Calu3 (cell line): ENCODE results near the gene DDX17. TPM values are rescaled to one million over a fixed set of nuclear protein-coding genes. Genes with fewer than 3 reads are reported as not detected.

Source experiments
- BruUV-seq: library from RNA; stranded (reverse); fragments of 400-500 nt; replicated peaks from 2 replicates; lab custom pipeline; 2021; lab: Mats Ljungman, UMichigan
- CTCF ChIA-PET: fragments of 300-600 bp; sonication (Branson Sonifier 250); formaldehyde crosslinking; loops from one replicate; lab custom pipeline; 2022; ENCODE audit warnings: antibody characterized with exemption; lab: Charles Lee
- DNase-seq: peaks from one replicate; pipeline ENCODE4 v3.0.0; 2022
- H3K27ac Mint-ChIP-seq: one replicate; pipeline ENCODE4 v1.8.0; 2022; ENCODE audit warnings: mixed read lengths; ENCODE audit not compliant: unreplicated experiment
- H3K27me3 Mint-ChIP-seq: one replicate; pipeline ENCODE4 v1.8.0; 2022; ENCODE audit warnings: mixed read lengths; ENCODE audit not compliant: unreplicated experiment
- H3K36me3 Mint-ChIP-seq: one replicate; pipeline ENCODE4 v1.8.0; 2022; ENCODE audit warnings: mild to moderate bottlenecking, moderate library complexity, mixed read lengths; ENCODE audit not compliant: insufficient read depth, unreplicated experiment
- H3K4me1 Mint-ChIP-seq: one replicate; pipeline ENCODE4 v1.8.0; 2022; ENCODE audit warnings: mild to moderate bottlenecking, low read depth, mixed read lengths; ENCODE audit not compliant: unreplicated experiment
- H3K4me3 Mint-ChIP-seq: one replicate; pipeline ENCODE4 v1.8.0; 2022; ENCODE audit warnings: mild to moderate bottlenecking, low read depth, moderate library complexity, mixed read lengths; ENCODE audit not compliant: unreplicated experiment
- H3K9me3 Mint-ChIP-seq: one replicate; pipeline ENCODE4 v1.8.0; 2022; ENCODE audit warnings: low read depth, mixed read lengths; ENCODE audit not compliant: unreplicated experiment
- intact Hi-C: fragments of 100-400 bp; cut with micrococcal nuclease; formaldehyde crosslinking; loops from one replicate; pipeline ENCODE4 v1.10.0; 2022; ENCODE audit not compliant: unreplicated experiment
- total RNA-seq: library from RNA; stranded (reverse); gene quantifications from 2 replicates; pipeline ENCODE4 v1.2.3, GENCODE V29; 2022
- TF ChIP-seq, protein P1 (sequence below): fragments of 200-600 bp; IDR thresholded peaks from one replicate; pipeline ENCODE4 v1.8.0; 2022; ENCODE audit warnings: antibody characterized with exemption; ENCODE audit not compliant: unreplicated experiment

Gene DDX17
- total RNA-seq, 1 experiment from 2014 or later: 342 TPM

DNA sequence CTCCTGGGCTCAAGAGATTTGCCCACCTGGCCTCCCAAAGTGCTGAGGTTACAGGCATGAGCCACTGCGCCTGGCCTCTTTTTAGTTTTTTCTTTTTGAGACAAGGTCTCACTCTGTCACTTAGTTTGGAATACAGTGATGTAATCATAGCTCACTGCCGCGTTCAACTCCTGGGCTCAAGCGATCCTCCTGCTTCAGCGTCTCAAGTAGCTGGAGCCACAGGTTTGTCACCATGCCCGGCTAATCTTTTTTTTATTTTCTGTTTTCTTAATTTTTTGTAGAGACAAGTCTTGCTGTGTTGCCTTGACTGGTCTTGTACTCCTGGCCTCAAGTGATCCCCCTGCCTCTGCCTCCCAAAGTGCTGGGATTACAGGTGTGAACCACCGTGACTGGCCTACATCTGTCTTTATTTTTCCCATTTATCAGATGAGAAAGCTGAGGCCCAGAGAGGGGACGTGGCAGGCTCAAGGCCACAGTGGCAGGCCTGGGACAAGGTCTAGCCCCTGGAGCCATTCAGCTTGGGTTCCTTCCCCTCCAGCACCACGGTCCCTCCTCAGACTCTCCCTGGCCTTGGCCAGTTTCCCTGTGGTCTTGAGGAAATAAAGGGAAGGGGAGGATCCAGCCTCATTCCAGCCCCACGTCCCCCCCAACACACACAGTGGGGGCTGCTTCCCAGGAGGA is 41.0 kb downstream of the DDX17 start:
- no peak for DNase-seq
- no peak overlapping the region for H3K27ac Mint-ChIP-seq
- H3K36me3 Mint-ChIP-seq: peaks cover 19% of the 10 kb centered on the region
- BruUV-seq: no TSS peak
- no peaks in the 10 kb centered on the region for H3K9me3 Mint-ChIP-seq
- H3K27me3 Mint-ChIP-seq: peaks cover 57% of the 10 kb centered on the region
- H3K4me1 Mint-ChIP-seq: peaks cover 18% of the 10 kb centered on the region
- CTCF ChIA-PET: no interaction called here
- intact Hi-C loops: no loop called here
- TF ChIP-seq, protein P1, sequence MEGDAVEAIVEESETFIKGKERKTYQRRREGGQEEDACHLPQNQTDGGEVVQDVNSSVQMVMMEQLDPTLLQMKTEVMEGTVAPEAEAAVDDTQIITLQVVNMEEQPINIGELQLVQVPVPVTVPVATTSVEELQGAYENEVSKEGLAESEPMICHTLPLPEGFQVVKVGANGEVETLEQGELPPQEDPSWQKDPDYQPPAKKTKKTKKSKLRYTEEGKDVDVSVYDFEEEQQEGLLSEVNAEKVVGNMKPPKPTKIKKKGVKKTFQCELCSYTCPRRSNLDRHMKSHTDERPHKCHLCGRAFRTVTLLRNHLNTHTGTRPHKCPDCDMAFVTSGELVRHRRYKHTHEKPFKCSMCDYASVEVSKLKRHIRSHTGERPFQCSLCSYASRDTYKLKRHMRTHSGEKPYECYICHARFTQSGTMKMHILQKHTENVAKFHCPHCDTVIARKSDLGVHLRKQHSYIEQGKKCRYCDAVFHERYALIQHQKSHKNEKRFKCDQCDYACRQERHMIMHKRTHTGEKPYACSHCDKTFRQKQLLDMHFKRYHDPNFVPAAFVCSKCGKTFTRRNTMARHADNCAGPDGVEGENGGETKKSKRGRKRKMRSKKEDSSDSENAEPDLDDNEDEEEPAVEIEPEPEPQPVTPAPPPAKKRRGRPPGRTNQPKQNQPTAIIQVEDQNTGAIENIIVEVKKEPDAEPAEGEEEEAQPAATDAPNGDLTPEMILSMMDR: no peak
- H3K4me3 Mint-ChIP-seq: no peak overlapping the region

GRCh38 chr22:38462960-38463784 is 42.9 kb downstream of the DDX17 start:
- peaks cover 20% of the 10 kb centered on the region for H3K4me1 Mint-ChIP-seq
- H3K4me3 Mint-ChIP-seq: no peak overlapping the region
- no peaks in the 10 kb centered on the region for H3K9me3 Mint-ChIP-seq
- no TSS peak for BruUV-seq
- peaks cover 17% of the 10 kb centered on the region for H3K36me3 Mint-ChIP-seq
- intact Hi-C loops: no loop called here
- DNase-seq: no peak
- TF ChIP-seq, protein P1: no peak
- CTCF ChIA-PET: interaction anchor here (0.5 to 0.7 kb wide), 3 partner anchors 108 to 1807 kb away, joined by 3 to 5 read pairs (median 3); no protein-coding TSS in a partner anchor
- H3K27ac Mint-ChIP-seq: no peak overlapping the region
- peaks cover 77% of the 10 kb centered on the region for H3K27me3 Mint-ChIP-seq

DNA sequence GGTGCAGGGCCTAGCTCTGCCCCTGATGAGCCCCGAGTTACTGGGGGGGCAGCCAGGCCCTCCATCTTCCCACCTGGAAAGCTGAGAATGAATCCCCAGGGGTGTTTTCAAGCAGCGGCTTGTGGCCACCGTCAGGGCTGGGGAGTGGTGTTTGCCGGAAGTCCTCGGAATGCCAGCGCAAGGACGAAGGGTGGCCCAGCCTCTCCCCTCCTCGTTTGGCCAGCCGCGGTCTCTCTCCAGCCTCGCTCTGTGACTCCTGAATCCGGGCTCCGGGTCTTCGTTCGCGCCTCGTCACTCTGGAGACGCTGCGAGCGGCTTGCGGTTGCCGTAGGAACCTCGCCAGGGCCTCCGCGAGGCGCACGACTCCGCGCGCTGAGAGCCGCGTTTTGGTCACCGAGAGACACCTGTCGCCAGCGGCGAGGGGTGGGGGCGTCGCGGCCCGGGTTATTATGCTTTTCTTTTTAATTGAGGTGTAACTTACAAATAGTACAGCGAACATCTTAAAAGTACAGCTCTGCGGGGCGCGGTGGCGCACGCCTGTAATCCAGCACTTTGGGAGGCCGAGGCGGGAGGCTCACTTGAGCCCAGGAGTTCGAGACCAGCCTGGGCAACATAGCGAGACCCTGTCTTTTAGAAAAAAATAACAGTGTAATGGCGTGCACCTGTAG is 44.6 kb downstream of the DDX17 start:
- H3K4me3 Mint-ChIP-seq: peak overlapping the region; percentile 55
- CTCF ChIA-PET: interaction anchor here (1.3 kb wide), 1 partner anchor 409 kb away, joined by 4 read pairs; no protein-coding TSS in a partner anchor
- H3K27me3 Mint-ChIP-seq: peaks cover 93% of the 10 kb centered on the region
- intact Hi-C loops: no loop called here
- TF ChIP-seq, protein P1: no peak
- DNase-seq: peak; percentile 92
- H3K36me3 Mint-ChIP-seq: peaks cover 10% of the 10 kb centered on the region
- no peak overlapping the region for H3K27ac Mint-ChIP-seq
- BruUV-seq: no TSS peak
- H3K9me3 Mint-ChIP-seq: no peaks in the 10 kb centered on the region
- peaks cover 27% of the 10 kb centered on the region for H3K4me1 Mint-ChIP-seq

DNA sequence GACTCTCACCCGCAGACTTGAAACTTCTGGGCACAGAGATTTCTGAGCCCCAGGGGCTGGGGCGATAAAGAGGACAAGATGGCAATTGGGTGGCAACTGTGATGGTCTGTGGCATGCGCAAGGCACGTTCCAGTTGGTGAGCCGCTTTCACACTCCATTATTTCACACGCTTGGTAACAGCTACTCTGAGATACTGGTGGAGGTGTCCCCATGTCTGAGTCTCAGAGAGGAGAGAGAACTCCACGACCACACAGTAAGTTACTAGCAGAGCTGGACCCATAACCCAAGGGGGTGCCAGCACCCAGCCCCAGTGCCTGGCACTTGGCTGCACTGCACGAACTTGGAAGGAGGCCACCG is 45.1 kb downstream of the DDX17 start:
- Mint-ChIP-seq H3K4me1 (peaks cover 28% of the 10 kb centered on the region), H3K27ac (no peak overlapping the region), H3K4me3 (peak overlapping the region; percentile 55), H3K27me3 (peaks cover 98% of the 10 kb centered on the region), H3K36me3 (peaks cover 15% of the 10 kb centered on the region), H3K9me3 (no peaks in the 10 kb centered on the region)
- DNase-seq: no peak
- TF ChIP-seq, protein P1: no peak
- no TSS peak for BruUV-seq
- intact Hi-C loops: no loop called here
- CTCF ChIA-PET: interaction anchor here (1.3 kb wide), 1 partner anchor 409 kb away, joined by 4 read pairs; no protein-coding TSS in a partner anchor
